ENCODE data around the gene INTS15.

- TF ChIP-seq POLR2A (IDR thresholded peaks at IDR 0.05) (no peak), CTCF (IDR thresholded peaks at IDR 0.05) (no peak), EP300 (IDR thresholded peaks at IDR 0.05) (no peak), POLR2AphosphoS5 (IDR thresholded peaks at IDR 0.05) (no peak)
Observed at GRCh38 chr7:6571160-6571779, 18.6 kb upstream of the INTS15 start.

Data from upper lobe of left lung (tissue), 4 donors.